Mesothelial cell of epicardium (in vitro differentiated cells): ENCODE results near the gene NT5M. TPM values are rescaled to one million over a fixed set of nuclear protein-coding genes. Genes with fewer than 3 reads are reported as not detected.
"Not testable (repeated sequence)": the region's sequence is repeated elsewhere in the genome, so short reads cannot be mapped to it uniquely, and the experiment has no call there.

Source experiments
- DNase-seq, 2 experiments: peaks; one replicate each; pipeline ENCODE4 v3.0.0; 2021; ENCODE audit warnings: low spot score in 2 of 2; ENCODE audit not compliant: unreplicated experiment in 2 of 2
- H3K27ac Mint-ChIP-seq: 2 replicates; pipeline ENCODE4 v1.8.0; 2021; ENCODE audit warnings: mixed read lengths
- H3K27me3 Mint-ChIP-seq: 2 replicates; pipeline ENCODE4 v1.8.0; 2021; ENCODE audit warnings: low read depth, mixed read lengths
- H3K36me3 Mint-ChIP-seq: 2 replicates; pipeline ENCODE4 v1.8.0; 2021; ENCODE audit warnings: mixed read lengths
- H3K4me1 Mint-ChIP-seq: 2 replicates; pipeline ENCODE4 v1.8.0; 2021; ENCODE audit warnings: mixed read lengths
- H3K4me3 Mint-ChIP-seq: 2 replicates; pipeline ENCODE4 v1.8.0; 2021; ENCODE audit warnings: mild to moderate bottlenecking, moderate library complexity, mixed read lengths
- H3K9me3 Mint-ChIP-seq: 2 replicates; pipeline ENCODE4 v1.8.0; 2021; ENCODE audit warnings: mixed read lengths
- total RNA-seq: library from RNA; stranded (reverse); gene quantifications from 3 replicates; pipeline ENCODE4 v1.2.1, GENCODE V29; 2021
- TF ChIP-seq, protein P1 (sequence below): fragments of 200-600 bp; sonication (generic); IDR thresholded peaks from one replicate; pipeline ENCODE4 v1.5.0; 2021; ENCODE audit warnings: antibody characterized with exemption; ENCODE audit not compliant: unreplicated experiment

Gene NT5M
- total RNA-seq, 1 donor from 2014 or later, result 4.6 TPM

DNA sequence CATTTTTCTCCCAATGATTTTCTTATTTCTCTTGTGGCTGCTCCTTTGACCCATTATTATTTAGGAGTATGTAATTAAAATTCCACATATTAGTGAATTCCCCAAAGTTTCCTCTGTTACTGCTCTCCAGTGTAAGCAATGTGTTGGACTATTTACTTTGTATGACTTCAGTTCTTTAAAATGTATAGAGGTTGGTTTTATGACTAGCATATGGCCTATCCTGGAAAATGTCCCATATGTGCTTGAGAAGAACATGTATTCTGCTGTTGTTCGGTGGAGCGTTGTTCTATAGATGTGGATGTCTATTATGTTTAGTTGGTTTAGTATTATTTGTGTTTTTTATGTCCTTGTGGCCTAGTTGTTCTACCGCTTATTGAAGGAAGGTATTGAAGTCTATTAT is 6.0 kb upstream of the NT5M start:
- H3K4me1 Mint-ChIP-seq, result peaks cover 5% of the 10 kb centered on the region
- no peak overlapping the region for H3K4me3 Mint-ChIP-seq
- TF ChIP-seq, protein P1, sequence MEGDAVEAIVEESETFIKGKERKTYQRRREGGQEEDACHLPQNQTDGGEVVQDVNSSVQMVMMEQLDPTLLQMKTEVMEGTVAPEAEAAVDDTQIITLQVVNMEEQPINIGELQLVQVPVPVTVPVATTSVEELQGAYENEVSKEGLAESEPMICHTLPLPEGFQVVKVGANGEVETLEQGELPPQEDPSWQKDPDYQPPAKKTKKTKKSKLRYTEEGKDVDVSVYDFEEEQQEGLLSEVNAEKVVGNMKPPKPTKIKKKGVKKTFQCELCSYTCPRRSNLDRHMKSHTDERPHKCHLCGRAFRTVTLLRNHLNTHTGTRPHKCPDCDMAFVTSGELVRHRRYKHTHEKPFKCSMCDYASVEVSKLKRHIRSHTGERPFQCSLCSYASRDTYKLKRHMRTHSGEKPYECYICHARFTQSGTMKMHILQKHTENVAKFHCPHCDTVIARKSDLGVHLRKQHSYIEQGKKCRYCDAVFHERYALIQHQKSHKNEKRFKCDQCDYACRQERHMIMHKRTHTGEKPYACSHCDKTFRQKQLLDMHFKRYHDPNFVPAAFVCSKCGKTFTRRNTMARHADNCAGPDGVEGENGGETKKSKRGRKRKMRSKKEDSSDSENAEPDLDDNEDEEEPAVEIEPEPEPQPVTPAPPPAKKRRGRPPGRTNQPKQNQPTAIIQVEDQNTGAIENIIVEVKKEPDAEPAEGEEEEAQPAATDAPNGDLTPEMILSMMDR, result no peak
- DNase-seq, result no peak
- H3K27ac Mint-ChIP-seq, result peak overlapping the region; percentile 21
- no peaks in the 10 kb centered on the region for H3K9me3 Mint-ChIP-seq
- H3K27me3 Mint-ChIP-seq, result no peaks in the 10 kb centered on the region
- no peaks in the 10 kb centered on the region for H3K36me3 Mint-ChIP-seq

DNA sequence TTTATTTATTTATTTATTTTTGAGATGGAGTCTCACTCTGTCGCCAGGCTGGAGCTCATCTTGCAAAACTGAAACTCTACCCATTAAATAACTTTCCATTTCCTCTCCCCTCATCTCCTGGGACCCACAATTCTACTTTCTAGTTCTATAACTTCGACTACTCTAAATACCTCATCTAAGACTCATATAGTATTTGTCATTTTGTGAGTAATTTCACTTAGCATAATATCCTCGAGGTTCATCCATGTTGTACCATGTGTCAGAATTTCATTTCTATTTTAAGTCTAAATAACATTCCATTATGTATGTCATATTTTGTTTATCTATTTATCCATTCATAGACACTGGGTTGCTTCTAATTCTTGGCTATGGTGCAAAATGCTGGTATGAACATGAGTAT is 5.1 kb upstream of the NT5M start:
- H3K4me3 Mint-ChIP-seq, result no peak overlapping the region

GRCh38 chr17:17300624-17301568 is 2.3 kb upstream of the NT5M start:
- Mint-ChIP-seq H3K9me3 (no peaks in the 10 kb centered on the region), H3K27ac (peak overlapping the region; percentile 47)
- DNase-seq, result peak in 1 of 2 experiments; percentile 56

More for the DNA sequence above, 5.1 kb upstream of the NT5M start:
- H3K4me1 Mint-ChIP-seq, result peaks cover 7% of the 10 kb centered on the region
- no peaks in the 10 kb centered on the region for H3K36me3 Mint-ChIP-seq
- H3K27ac Mint-ChIP-seq, result no peak overlapping the region
- no peaks in the 10 kb centered on the region for H3K27me3 Mint-ChIP-seq
- DNase-seq, result no peak
- TF ChIP-seq, protein P1, result no peak
- no peaks in the 10 kb centered on the region for H3K9me3 Mint-ChIP-seq

DNA sequence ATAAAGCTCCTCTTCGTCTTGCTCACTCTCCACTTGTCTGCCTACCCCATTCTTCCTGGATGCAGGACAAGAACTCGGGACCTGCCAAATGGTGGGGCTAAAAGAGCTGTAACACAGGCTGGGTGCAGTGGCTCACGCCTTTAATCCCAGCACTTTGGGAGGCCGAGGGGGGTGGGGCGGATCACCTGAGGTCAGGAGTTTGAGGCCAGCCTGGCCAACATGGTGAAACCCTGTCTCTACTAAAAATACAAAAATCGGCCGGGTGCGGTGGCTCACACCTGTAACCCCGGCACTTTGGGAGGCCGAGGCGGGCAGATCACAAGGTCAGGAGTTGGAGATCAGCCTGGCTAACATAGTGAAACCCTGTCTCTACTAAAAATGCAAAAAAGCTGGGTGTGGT is 1.5 kb upstream of the NT5M start:
- not testable (repeated sequence) for DNase-seq, H3K36me3 Mint-ChIP-seq, H3K4me3 Mint-ChIP-seq, H3K9me3 Mint-ChIP-seq, H3K27ac Mint-ChIP-seq, H3K27me3 Mint-ChIP-seq
- H3K4me1 Mint-ChIP-seq, result peaks cover 18% of the 10 kb centered on the region

More at GRCh38 chr17:17300624-17301568, 2.3 kb upstream of the NT5M start:
- TF ChIP-seq, protein P1, result no peak
- Mint-ChIP-seq H3K4me3 (peak overlapping the region; percentile 56), H3K27me3 (peaks cover 4% of the 10 kb centered on the region), H3K4me1 (peaks cover 18% of the 10 kb centered on the region), H3K36me3 (no peaks in the 10 kb centered on the region)

GRCh38 chr17:17303847-17304490 is 796 bp downstream of the NT5M start:
- TF ChIP-seq, protein P1, result no peak
- Mint-ChIP-seq H3K27me3 (peaks cover 4% of the 10 kb centered on the region), H3K4me3 (peak overlapping the region; percentile 66), H3K9me3 (no peaks in the 10 kb centered on the region), H3K27ac (no peak overlapping the region), H3K36me3 (peaks cover 6% of the 10 kb centered on the region), H3K4me1 (peaks cover 15% of the 10 kb centered on the region)
- no peak for DNase-seq

- Mint-ChIP-seq H3K27ac (no peak overlapping the region), H3K4me1 (peaks cover 15% of the 10 kb centered on the region), H3K9me3 (no peaks in the 10 kb centered on the region), H3K4me3 (peak overlapping the region; percentile 66), H3K27me3 (peaks cover 4% of the 10 kb centered on the region), H3K36me3 (peaks cover 8% of the 10 kb centered on the region)
- TF ChIP-seq, protein P1, result no peak
- DNase-seq, result no peak
Measured at GRCh38 chr17:17304521-17304985, 1.4 kb downstream of the NT5M start.
